HG02943 (cell line): ENCODE results near the gene PVALB.
"Not testable (repeated sequence)": the region's sequence is repeated elsewhere in the genome, so short reads cannot be mapped to it uniquely, and the experiment has no call there.

Experiments used
- ATAC-seq: cut with Tn5 transposase; IDR thresholded peaks from one replicate; pipeline ENCODE4 v1.9.1; 2021; ENCODE audit warnings: mild to moderate bottlenecking, low read depth, moderate library complexity; ENCODE audit not compliant: unreplicated experiment

PVALB gene

GRCh38 chr22:36759481-36760159, 57.2 kb downstream of the PVALB start:
- ATAC-seq = no peak

DNA sequence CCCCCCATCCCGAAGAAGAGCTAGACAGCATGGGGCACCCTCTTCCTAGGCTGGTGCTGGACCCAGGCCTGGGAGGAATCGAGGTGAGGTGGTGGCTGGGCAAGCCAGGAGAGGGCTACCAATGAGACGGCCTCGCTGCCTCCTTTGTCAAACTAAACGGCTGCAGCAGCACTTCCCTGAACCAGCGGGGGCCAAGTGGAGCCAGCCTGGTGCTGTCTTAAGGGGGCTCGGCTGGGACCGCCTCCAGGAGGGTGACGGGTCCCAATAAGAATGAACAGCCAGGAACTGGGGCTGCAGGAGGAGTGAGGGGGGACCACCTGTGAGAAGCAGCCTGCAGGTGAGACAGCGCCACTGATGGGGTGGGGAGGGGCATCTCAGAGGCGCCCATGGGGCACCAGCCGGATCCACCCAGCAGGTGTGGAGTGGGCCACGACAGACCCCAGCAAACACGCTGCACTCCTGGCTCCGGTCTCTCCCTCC, 58.0 kb downstream of the PVALB start:
- ATAC-seq = no peak

DNA sequence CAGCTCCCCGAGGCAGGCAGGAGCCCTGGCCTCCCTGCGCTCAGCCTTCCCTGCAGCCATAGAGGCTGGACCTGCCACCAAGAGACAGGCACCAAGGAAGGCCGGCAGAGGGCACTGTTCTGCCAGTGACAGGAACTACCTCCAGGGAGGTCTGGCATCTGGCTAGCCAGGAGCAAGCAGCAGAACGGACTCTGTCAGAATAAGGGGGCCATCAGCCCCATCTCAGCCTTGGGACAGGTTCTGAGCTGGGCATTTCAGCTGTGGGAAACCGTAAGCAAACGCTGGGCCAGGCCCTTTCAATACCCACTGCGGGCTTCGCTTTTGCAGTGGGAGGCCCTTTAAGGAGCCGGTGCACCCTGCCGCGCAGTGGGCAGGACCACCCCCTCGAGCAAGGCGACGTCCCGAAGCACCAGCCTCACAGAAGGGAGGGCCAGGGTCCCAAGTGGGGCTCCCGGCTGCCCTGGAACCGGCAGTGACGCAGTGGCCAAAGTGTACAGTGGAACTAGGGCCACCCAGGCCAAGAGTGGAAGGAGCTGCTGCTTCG, 59.1 kb downstream of the PVALB start:
- ATAC-seq = no peak

- ATAC-seq = no peak
These were observed 59.8 kb downstream of the PVALB start for GRCh38 chr22:36756746-36757655.

- no peak for ATAC-seq
These were observed 60.8 kb downstream of the PVALB start for GRCh38 chr22:36756031-36756430.

DNA sequence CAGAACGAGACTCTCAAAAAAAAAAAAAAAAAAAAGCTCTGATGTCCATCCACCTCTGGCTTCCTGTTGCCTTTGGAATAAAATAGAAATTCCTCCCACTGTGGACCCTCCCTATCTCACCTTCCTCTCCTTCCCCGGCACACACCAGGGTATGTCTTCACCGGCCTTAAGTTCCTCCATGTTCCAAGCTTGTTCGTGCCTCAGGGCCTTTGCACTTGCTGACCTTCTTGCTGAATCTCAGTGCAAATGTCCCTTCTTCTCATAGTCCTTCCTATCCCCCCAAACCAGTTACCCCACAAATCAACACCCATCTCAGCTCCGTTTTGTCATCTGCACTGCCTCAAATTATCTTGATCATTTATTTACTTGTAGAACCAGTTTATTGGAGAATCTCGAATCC, 61.5 kb downstream of the PVALB start:
- no peak for ATAC-seq

DNA sequence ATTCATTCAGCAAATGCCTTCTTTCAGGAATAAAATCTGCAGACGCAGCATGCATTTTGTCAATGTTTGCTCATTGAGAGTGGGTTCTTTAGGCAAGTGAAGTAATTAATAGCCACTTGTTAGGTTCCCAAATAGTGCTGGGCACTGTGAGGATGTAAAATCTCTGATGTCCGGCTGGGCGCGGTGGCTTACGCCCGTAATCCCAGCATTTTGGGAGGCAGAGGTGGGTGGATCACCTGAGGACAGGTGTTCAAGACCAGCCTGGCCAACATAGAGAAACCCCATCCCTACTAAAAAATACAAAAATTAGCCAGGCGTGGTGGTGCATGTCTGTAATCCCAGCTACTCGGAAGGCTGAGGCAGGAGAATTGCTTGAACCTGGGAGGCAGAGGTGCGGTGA, 62.0 kb downstream of the PVALB start:
- not testable (repeated sequence) for ATAC-seq

DNA sequence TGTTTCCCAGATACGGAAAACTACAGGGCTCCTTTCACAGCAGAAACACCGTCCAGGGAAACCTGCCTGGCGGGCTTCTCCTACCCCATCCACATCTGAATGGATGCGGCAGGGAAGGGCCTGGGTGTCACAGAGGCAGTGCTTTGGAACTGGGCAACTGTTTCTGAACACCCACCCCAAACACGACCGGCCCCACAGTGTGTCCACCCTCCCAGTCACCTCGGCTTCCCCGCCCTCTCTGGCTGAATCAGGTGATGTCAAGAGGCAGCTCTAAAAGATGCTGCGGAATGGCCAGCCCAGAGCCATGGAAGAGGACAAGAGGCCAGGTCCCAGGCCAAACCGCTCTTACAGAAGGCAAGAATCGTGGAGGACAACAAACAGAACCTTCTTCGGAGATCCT, 62.9 kb downstream of the PVALB start:
- ATAC-seq = no peak

DNA sequence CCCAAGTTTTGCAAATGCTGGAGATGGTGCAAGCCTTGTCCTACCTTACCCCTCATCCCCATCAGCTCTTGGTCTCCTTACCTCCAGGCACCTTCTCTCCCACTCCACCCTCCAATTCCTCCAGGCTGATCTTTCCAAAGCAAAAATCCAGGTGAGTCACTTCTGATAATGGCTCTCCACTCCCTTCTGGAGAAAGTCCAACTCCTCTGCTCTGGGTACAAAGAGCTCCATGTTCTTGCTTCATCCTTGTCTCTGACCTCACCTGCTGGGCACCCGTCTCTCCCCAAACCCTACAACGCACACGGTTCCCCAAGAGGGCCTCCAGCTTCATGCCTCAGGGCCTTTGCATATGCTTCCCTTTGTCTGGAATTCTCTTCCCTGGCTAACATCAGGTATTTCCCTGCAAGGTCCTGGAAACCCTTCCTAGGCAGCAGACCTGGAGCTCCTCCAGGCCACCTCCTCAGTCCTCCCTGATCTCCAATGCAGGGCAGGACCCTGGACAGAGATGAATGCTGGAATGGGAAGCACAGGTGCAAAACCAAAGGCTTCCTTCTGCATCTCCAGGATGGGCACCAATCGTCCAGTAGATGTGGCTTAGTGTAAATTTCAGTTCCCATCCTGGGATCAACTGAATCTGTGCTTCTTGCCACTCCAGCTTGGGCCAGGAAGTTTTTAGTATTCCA, 63.6 kb downstream of the PVALB start:
- ATAC-seq = no peak
